Panc1 (cell line): ENCODE results near the gene MACROD2. TPM values are rescaled to one million over a fixed set of nuclear protein-coding genes. Genes with fewer than 3 reads are reported as not detected.

ENCODE experiments used
- ATAC-seq: fragments of 200-7000 bp; cut with Tn5 transposase; 2 replicates; pipeline ENCODE4 v1.9.1; 2020; ENCODE audit warnings: mild to moderate bottlenecking, moderate library complexity
- BruUV-seq: library from RNA; stranded (reverse); fragments of 400-500 nt; replicated peaks from 2 replicates; lab custom pipeline; 2021; lab: Mats Ljungman, UMichigan
- CTCF ChIA-PET: fragments of 300-600 bp; sonication (Branson Sonifier 250); formaldehyde crosslinking; loops from one replicate; lab custom pipeline; 2022; ENCODE audit warnings: antibody characterized with exemption; lab: Charles Lee
- POLR2A ChIA-PET: fragments of 300-600 bp; sonication (Branson Sonifier 250); formaldehyde crosslinking; loops from one replicate; lab custom pipeline; 2022; ENCODE audit warnings: antibody characterized with exemption; lab: Charles Lee
- DNase-seq: peaks from one replicate; pipeline ENCODE4 v3.0.0-alpha.2; 2010; ENCODE audit warnings: low read depth, low spot score
- H3K27ac ChIP-seq: 2 replicates; pipeline ENCODE4 v1.5.1; 2011; ENCODE audit warnings: mild to moderate bottlenecking, low read length, inconsistent platforms
- H3K27me3 ChIP-seq: fragments of 200-500 bp; sonication (Bioruptor generic); 2 replicates; pipeline ENCODE4 v1.6.0; 2014; ENCODE audit warnings: low read length, inconsistent platforms; ENCODE audit not compliant: control insufficient read depth, insufficient read depth
- H3K36me3 ChIP-seq: fragments of 200-500 bp; sonication (Bioruptor generic); 2 replicates; pipeline ENCODE4 v1.5.1; 2014; ENCODE audit warnings: inconsistent platforms, mild to moderate bottlenecking, low read length, moderate library complexity; ENCODE audit not compliant: control insufficient read depth, insufficient read depth
- H3K4me1 ChIP-seq: 2 replicates; pipeline ENCODE4 v1.5.1; 2011; ENCODE audit warnings: inconsistent platforms, mild to moderate bottlenecking, low read length, moderate library complexity; ENCODE audit not compliant: control insufficient read depth, insufficient read depth
- H3K4me3 ChIP-seq, 2 experiments: 2 replicates each; pipeline ENCODE4 v1.5.1; 2011 to 2012; ENCODE audit warnings: low read depth in 2 of 2, low read length in 2 of 2, mild to moderate bottlenecking in 2 of 2, inconsistent platforms in 1 of 2, moderate library complexity in 1 of 2
- H3K9me3 ChIP-seq: fragments of 200-500 bp; sonication (Bioruptor generic); 2 replicates; pipeline ENCODE4 v1.5.1; 2014; ENCODE audit warnings: low read depth, mild to moderate bottlenecking, inconsistent platforms, low read length, moderate library complexity; ENCODE audit not compliant: control insufficient read depth, insufficient read depth
- POLR2AphosphoS5 ChIP-seq: IDR thresholded peaks from 2 replicates; pipeline ENCODE4 v1.6.1; 2012; ENCODE audit warnings: mild to moderate bottlenecking, low read depth, low read length, moderate library complexity
- SIN3A ChIP-seq: IDR thresholded peaks from 2 replicates; pipeline ENCODE4 v1.6.1; 2012; ENCODE audit warnings: low read depth, mild to moderate bottlenecking, low read length, moderate library complexity, borderline replicate concordance; ENCODE audit not compliant: insufficient read depth
- TCF7L2 ChIP-seq: IDR thresholded peaks from 2 replicates; pipeline ENCODE4 v1.6.1; 2011; ENCODE audit warnings: mild to moderate bottlenecking, low read depth, low read length, inconsistent platforms
- in situ Hi-C: cut with HindIII; loops from 2 replicates; pipeline ENCODE4 v1.10.0; 2016; ENCODE audit warnings: low sequenced_read_pairs, low pct_unique_long_range_greater_than_20kb
- intact Hi-C: fragments of 100-400 bp; cut with micrococcal nuclease; formaldehyde crosslinking; loops from one replicate; pipeline ENCODE4 v1.10.0; 2022; ENCODE audit not compliant: unreplicated experiment
- total RNA-seq: library from RNA; stranded (reverse); gene quantifications from one replicate; pipeline ENCODE4 v1.2.1, GENCODE V29; 2021; ENCODE audit not compliant: unreplicated experiment
- TF ChIP-seq, protein P1 (sequence below): fragments of 450-650 bp; IDR thresholded peaks from 2 replicates; pipeline ENCODE4 v1.5.1; 2017; ENCODE audit warnings: mild to moderate bottlenecking
- TF ChIP-seq, protein P2 (sequence below), 2 experiments: IDR thresholded peaks; 2 replicates each; pipeline ENCODE4 v1.6.1; 2011 to 2012; ENCODE audit warnings: low read depth in 2 of 2, control low read depth in 1 of 2, low read length in 1 of 2, mild to moderate bottlenecking in 1 of 2, moderate library complexity in 1 of 2; ENCODE audit not compliant: insufficient read depth in 1 of 2

MACROD2 gene
- total RNA-seq, 1 experiment from 2014 or later, result 1.2 TPM

DNA sequence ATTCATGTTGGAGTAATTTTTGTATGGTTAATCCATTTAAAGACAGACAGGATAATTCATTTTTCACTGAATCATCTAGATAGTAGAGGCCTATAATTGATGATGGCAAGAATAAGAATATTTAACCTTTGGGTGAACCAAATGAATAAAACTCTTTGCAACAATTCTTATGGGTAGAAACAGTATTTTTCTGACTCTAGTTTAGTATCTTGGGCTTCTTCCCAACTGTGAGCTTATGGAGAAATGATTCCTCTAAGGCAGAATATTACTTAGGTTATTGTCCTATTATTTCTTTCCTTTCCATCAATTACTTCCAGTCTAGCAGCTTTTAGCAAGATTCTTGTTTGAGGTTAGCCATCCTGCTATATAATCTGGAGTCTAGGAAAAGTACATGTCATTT, 1077.0 kb downstream of the MACROD2 start:
- H3K36me3 ChIP-seq, result no peaks in the 10 kb centered on the region
- H3K9me3 ChIP-seq, result no peaks in the 10 kb centered on the region
- ChIA-PET CTCF (no interaction called here), POLR2A (no interaction called here)
- H3K4me3 ChIP-seq, result no peak overlapping the region
- no peak for ATAC-seq
- no TSS peak for BruUV-seq
- intact Hi-C loops (no loop called here), in situ Hi-C loops (no loop called here)
- no peaks in the 10 kb centered on the region for H3K4me1 ChIP-seq
- H3K27ac ChIP-seq, result no peak overlapping the region
- H3K27me3 ChIP-seq, result no peaks in the 10 kb centered on the region
- TF ChIP-seq, protein P1, sequence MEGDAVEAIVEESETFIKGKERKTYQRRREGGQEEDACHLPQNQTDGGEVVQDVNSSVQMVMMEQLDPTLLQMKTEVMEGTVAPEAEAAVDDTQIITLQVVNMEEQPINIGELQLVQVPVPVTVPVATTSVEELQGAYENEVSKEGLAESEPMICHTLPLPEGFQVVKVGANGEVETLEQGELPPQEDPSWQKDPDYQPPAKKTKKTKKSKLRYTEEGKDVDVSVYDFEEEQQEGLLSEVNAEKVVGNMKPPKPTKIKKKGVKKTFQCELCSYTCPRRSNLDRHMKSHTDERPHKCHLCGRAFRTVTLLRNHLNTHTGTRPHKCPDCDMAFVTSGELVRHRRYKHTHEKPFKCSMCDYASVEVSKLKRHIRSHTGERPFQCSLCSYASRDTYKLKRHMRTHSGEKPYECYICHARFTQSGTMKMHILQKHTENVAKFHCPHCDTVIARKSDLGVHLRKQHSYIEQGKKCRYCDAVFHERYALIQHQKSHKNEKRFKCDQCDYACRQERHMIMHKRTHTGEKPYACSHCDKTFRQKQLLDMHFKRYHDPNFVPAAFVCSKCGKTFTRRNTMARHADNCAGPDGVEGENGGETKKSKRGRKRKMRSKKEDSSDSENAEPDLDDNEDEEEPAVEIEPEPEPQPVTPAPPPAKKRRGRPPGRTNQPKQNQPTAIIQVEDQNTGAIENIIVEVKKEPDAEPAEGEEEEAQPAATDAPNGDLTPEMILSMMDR, result no peak
- TF ChIP-seq TCF7L2 (no peak), POLR2AphosphoS5 (no peak), SIN3A (no peak)
- TF ChIP-seq, protein P2, sequence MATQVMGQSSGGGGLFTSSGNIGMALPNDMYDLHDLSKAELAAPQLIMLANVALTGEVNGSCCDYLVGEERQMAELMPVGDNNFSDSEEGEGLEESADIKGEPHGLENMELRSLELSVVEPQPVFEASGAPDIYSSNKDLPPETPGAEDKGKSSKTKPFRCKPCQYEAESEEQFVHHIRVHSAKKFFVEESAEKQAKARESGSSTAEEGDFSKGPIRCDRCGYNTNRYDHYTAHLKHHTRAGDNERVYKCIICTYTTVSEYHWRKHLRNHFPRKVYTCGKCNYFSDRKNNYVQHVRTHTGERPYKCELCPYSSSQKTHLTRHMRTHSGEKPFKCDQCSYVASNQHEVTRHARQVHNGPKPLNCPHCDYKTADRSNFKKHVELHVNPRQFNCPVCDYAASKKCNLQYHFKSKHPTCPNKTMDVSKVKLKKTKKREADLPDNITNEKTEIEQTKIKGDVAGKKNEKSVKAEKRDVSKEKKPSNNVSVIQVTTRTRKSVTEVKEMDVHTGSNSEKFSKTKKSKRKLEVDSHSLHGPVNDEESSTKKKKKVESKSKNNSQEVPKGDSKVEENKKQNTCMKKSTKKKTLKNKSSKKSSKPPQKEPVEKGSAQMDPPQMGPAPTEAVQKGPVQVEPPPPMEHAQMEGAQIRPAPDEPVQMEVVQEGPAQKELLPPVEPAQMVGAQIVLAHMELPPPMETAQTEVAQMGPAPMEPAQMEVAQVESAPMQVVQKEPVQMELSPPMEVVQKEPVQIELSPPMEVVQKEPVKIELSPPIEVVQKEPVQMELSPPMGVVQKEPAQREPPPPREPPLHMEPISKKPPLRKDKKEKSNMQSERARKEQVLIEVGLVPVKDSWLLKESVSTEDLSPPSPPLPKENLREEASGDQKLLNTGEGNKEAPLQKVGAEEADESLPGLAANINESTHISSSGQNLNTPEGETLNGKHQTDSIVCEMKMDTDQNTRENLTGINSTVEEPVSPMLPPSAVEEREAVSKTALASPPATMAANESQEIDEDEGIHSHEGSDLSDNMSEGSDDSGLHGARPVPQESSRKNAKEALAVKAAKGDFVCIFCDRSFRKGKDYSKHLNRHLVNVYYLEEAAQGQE (IDR thresholded peaks at IDR 0.05; ENCODE audit: insufficient read depth in 1 of 2, low read depth in 2 of 2, low read length in 1 of 2), result no peak
- no peak for DNase-seq

DNA sequence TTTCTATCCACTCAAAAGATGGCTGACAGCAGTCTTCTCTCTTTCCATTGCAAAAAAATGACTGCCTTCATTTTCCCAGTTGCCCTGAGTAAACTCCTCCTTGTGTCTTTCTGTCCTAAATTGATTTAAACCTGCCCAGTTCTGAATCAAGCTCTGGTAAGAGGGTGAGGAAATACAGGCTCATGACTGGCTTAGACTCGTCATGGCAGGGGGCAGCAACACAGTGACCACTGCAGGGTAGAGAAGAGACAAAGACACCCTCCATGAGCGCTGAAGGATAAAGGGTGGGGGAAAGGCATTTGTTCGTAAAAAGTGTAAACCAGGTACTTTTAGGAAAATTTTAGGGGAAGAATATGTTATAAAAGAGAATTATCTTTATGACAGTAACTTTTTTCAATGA, 1080.3 kb downstream of the MACROD2 start:
- CTCF ChIA-PET, result no interaction called here
- POLR2A ChIA-PET, result no interaction called here
- in situ Hi-C loops, result no loop called here
- intact Hi-C loops, result no loop called here
- H3K4me1 ChIP-seq, result no peaks in the 10 kb centered on the region
- H3K27ac ChIP-seq, result no peak overlapping the region
- DNase-seq (no peak), ATAC-seq (no peak)
- H3K36me3 ChIP-seq, result no peaks in the 10 kb centered on the region
- no TSS peak for BruUV-seq
- no peak overlapping the region for H3K4me3 ChIP-seq
- H3K27me3 ChIP-seq, result no peaks in the 10 kb centered on the region
- no peaks in the 10 kb centered on the region for H3K9me3 ChIP-seq
- TF ChIP-seq TCF7L2, result no peak
- TF ChIP-seq, protein P1, result no peak
- TF ChIP-seq, protein P2 (IDR thresholded peaks at IDR 0.05; ENCODE audit: insufficient read depth in 1 of 2, low read depth in 2 of 2, low read length in 1 of 2), result no peak
- TF ChIP-seq SIN3A, result no peak
